GM18499 (cell line): Measurements from ENCODE around the gene AUTS2.
A peak's percentile ranks its signal among the peaks of the same experiment; 100 is the strongest.
"Not testable (repeated sequence)": the region's sequence is repeated elsewhere in the genome, so short reads cannot be mapped to it uniquely, and the experiment has no call there.

Experiments
- ATAC-seq: cut with Tn5 transposase; IDR thresholded peaks from one replicate; pipeline ENCODE4 v1.9.1; 2021; ENCODE audit warnings: moderate number of reproducible peaks; ENCODE audit not compliant: insufficient read depth, unreplicated experiment

AUTS2 gene

DNA sequence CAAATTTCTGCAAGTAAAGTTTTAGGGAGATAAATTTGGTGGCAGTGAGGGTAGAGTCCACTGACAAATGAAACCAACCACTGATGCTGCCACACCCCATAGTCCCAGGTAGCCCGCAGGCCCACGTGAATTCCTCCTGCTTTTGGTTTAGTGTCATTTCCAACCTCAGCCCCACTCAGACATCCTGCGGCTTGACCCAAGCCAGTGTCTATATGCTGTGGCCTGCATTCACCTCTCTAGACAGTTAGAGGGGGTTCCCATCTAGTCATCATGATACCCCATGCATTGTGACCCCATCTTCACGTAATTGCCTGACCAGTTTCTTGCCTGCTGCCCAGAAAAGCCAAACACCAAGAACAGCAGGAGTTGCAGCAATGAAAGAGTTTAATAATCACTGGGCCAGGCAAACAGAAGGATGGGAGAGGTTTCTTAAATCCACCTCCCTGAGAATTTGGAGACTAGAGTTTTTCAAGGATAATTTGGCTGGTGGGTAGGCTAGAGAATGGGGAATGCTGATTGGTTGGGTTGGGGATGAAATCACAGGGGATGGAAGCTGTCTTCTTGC is 1201.6 kb downstream of the AUTS2 start:
- no peak for ATAC-seq

- peak; percentile 83 for ATAC-seq
These were observed 1207.1 kb downstream of the AUTS2 start for GRCh38 chr7:70805360-70805759.

DNA sequence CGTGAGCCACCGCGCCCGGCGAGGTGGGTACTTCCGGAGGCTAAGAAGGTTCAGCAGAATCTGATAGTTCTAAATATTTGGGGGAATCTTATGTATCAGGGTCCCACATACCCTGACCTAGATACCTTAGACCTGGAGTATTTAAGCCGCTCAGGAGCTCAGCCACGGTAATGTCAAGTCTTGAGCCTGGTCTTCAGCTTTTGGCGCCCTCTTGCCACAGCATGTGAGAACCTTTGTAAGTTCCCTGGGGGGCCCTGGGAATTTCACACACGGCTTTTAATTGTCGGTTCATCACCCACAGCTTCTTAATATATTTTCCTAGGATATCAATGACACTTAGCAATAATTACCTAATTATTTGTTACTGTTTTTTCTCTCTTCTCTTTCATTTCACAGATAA is 1209.4 kb downstream of the AUTS2 start:
- ATAC-seq: no peak

- no peak for ATAC-seq
These were observed 1210.6 kb downstream of the AUTS2 start for GRCh38 chr7:70808876-70809275.

GRCh38 chr7:70810558-70811139 is 1212.4 kb downstream of the AUTS2 start:
- ATAC-seq: no peak

DNA sequence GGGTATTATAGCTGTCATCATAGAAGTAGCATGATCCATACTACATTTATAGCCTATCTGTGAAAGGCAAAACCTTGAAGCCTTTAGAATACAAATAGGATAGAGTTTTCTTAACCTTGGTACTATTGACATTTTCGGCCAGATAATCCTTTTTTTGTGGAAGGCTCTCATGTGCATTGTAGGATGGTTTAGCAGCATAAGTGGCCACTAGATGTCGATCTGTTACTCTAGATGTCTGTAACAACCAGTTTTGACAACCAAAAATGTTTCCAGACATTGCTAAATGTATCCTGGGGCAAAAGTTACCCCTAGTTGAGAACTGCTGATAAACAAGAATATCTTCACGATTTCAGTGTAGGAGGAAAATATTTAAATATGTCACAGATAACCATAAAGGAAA is 1214.2 kb downstream of the AUTS2 start:
- no peak for ATAC-seq

- not testable (repeated sequence) for ATAC-seq
These were observed 1224.2 kb downstream of the AUTS2 start for GRCh38 chr7:70822490-70822889.

DNA sequence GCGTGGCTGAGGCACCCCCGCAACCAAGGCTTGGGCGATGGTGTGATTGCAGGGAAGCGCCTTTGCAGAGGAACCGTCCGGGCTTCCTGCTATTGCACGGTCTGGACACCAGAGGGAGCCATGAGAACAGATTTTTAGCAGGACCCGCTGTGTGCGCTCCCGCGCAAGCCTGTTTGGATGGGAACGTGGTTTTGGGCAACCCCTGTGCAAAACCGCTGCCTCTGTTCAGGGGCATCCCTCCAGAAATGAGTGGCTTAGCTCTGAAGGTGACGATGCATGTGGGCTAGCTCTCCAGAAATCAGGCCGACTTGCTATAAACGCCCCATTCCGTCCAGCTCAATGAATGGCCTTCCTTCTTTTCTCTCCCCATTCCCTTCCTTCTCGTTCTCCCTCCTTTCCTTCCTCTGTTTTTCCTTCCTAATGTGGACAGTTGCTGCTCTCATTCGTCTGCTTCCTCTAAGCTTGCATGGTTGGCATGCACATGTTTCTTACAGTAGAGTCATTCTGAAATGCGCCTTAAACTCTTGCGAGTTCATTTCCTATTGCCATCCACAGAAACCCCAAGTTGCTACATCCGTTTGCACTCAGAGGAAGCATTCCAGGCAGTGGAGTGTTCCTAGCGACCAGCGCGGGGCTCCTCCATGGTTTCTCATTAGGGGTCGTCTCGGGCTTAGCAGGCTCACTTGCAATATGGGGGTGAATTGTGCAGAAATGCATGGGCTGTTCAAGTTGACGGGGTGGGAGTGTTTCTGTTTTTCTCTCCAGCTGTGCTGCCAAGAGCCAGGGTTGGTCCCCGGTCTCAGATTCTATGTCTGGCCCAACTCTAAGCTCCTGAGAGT is 1231.2 kb downstream of the AUTS2 start:
- no peak for ATAC-seq

- ATAC-seq: no peak
These were observed 1231.8 kb downstream of the AUTS2 start for GRCh38 chr7:70830060-70830395.

- ATAC-seq: no peak
These were observed 1232.2 kb downstream of the AUTS2 start for GRCh38 chr7:70830426-70830825.

- no peak for ATAC-seq
These were observed 1235.5 kb downstream of the AUTS2 start for GRCh38 chr7:70833726-70834125.

DNA sequence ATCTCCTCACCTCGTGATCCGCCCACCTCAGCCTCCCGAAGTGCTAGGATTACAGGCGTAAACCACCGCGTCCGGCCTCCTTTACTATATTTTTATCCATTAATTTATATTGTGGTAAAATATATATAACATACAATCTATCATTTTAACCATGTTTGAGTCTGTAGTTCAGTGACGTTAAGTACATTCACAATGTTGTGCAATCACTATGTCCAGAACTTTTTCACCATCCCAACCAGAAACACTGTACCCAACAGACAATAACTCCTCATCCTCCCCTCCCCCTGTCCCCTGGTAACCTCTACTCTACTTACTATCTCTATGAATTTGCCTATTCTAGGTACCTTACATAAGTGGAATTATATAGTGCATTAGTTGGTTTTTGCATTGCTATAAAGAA is 1236.1 kb downstream of the AUTS2 start:
- ATAC-seq: no peak

DNA sequence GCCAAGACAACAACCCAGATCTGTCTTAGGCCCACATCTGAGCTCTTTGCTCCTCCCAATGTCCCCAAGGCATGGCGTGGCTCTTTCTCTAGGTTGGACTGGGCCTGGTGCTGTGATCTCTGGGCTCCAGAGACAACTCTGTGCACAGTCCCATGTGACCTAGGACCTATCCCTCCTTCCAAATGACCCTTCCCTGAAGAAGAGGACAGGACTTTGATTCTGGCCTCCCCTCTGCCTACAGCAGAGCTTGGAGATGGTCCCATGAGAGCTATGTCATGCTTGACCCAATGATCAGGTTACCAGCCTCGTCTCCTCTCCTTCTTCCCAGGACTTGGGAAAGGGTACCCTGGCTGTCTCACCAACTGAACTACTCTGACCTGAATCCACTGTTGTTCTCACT is 1237.4 kb downstream of the AUTS2 start:
- no peak for ATAC-seq

- no peak for ATAC-seq
These were observed 1238.0 kb downstream of the AUTS2 start for GRCh38 chr7:70836279-70836678.

DNA sequence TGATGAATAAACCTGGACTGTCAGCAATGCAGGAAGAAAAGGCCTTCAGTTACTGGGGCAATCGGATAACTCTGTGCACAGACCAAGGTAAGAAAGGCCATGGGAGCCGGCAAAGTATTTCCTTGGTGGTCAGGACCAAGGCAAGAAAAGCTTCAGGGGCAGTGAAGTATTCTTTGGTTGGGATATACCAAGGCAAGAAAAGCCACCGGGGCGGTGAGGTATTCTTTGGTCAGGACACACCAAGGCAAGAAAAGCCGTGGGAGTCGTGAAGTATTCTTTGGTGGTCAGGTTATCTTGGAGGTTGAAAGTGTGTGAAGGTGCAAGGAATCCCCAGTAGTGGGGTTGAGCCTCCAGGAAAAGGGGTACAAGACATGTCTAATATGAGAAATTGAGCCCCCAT is 1238.7 kb downstream of the AUTS2 start:
- no peak for ATAC-seq

DNA sequence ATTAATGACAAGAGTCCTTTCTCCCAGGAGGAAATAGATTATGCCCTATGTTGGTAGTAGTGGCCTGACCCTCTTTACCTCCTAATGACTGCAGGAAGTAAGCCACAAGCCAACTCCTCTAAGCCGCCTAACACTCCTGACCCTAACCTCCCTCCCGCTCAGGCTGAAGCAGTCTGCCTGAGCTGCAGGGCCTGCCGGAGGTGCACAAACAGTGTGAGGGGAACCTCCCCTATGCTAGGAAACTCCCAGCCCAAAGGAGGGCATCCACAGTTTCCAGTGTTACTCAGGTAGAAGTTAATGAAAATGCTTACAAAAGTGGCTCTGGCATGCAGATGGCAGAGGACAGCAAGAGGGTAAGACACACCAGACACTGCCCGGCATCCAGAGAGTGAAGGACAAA is 1239.3 kb downstream of the AUTS2 start:
- ATAC-seq: no peak

- no peak for ATAC-seq
These were observed 1240.1 kb downstream of the AUTS2 start for GRCh38 chr7:70838292-70838907.
